ENCODE results near the gene FOXN1. TPM values are rescaled to one million over a fixed set of nuclear protein-coding genes. Genes with fewer than 3 reads are reported as not detected.

The FOXN1 gene
- total and polyA plus RNA-seq, 4 donors = not detected

GRCh38 chr17:28533091-28533807, 27.1 kb downstream of the FOXN1 start:
- Histone ChIP-seq H3K27me3 (ENCODE audit: control insufficient read depth in 4 of 4, insufficient read depth in 4 of 4, low read length in 3 of 4) (no peaks in the 10 kb centered on the region), H3K9ac (ENCODE audit: low read depth in 1 of 2, low read length in 2 of 2) (no peak overlapping the region), H3K4me1 (ENCODE audit: control insufficient read depth in 4 of 4, insufficient read depth in 4 of 4, low read length in 3 of 4) (no peaks in the 10 kb centered on the region), H3K4me3 (ENCODE audit: low read depth in 1 of 3, low read length in 3 of 3) (no peak overlapping the region), H3K27ac (ENCODE audit: low read depth in 1 of 2, low read length in 2 of 2) (no peak overlapping the region), H3K36me3 (ENCODE audit: control insufficient read depth in 4 of 4, insufficient read depth in 3 of 4, low read depth in 1 of 4, low read length in 3 of 4) (no peaks in the 10 kb centered on the region), H3K9me3 (ENCODE audit: control insufficient read depth in 4 of 4, low read length in 3 of 4) (no peaks in the 10 kb centered on the region)
- TF ChIP-seq HNF4G (IDR thresholded peaks at IDR 0.05) = no peak
- no peak for TF ChIP-seq REST (IDR thresholded peaks at IDR 0.05)
- TF ChIP-seq NR2F2 (IDR thresholded peaks at IDR 0.05) = no peak
- DNase-seq (ENCODE audit: low spot score) = no peak
- 87% methylated on average over 16 of the region's 16 CpGs for WGBS

- no peak for TF ChIP-seq EGR1 (IDR thresholded peaks at IDR 0.05; ENCODE audit: low read depth in 2 of 2)
- no peak for TF ChIP-seq MAX (IDR thresholded peaks at IDR 0.05)
- TF ChIP-seq CTCF (IDR thresholded peaks at IDR 0.05; ENCODE audit: low read depth, low read length, missing input control) = no peak
- TF ChIP-seq ZBTB33 (IDR thresholded peaks at IDR 0.05) = no peak
- no peak for TF ChIP-seq GABPA (IDR thresholded peaks at IDR 0.05 in 1 of 2, conservative IDR thresholded peaks at IDR 0.05 in 1 of 2)
- TF ChIP-seq RXRA (IDR thresholded peaks at IDR 0.05) = no peak
- TF ChIP-seq FOXA2 (IDR thresholded peaks at IDR 0.05) = no peak
- TF ChIP-seq JUND (IDR thresholded peaks at IDR 0.05) = no peak
- TF ChIP-seq TAF1 (conservative IDR thresholded peaks at IDR 0.05) = no peak
- no peak for TF ChIP-seq HNF4G (IDR thresholded peaks at IDR 0.05)
- TF ChIP-seq FOXA1 (IDR thresholded peaks at IDR 0.05) = no peak
- TF ChIP-seq YY1 (IDR thresholded peaks at IDR 0.05) = no peak
- no peak for TF ChIP-seq NR2F2 (IDR thresholded peaks at IDR 0.05)
- TF ChIP-seq ATF3 (IDR thresholded peaks at IDR 0.05) = no peak
- no peak for TF ChIP-seq SP1 (IDR thresholded peaks at IDR 0.05)
- TF ChIP-seq HNF4A (conservative IDR thresholded peaks at IDR 0.05) = no peak
- no peak for TF ChIP-seq REST (IDR thresholded peaks at IDR 0.05)
- no peak for TF ChIP-seq RAD21 (IDR thresholded peaks at IDR 0.05)
- no peak for DNase-seq (ENCODE audit: low spot score)
- Histone ChIP-seq H3K9me3 (ENCODE audit: control insufficient read depth in 4 of 4, low read length in 3 of 4) (no peaks in the 10 kb centered on the region), H3K4me3 (ENCODE audit: low read depth in 1 of 3, low read length in 3 of 3) (no peak overlapping the region), H3K36me3 (ENCODE audit: control insufficient read depth in 4 of 4, insufficient read depth in 3 of 4, low read depth in 1 of 4, low read length in 3 of 4) (no peaks in the 10 kb centered on the region), H3K27ac (ENCODE audit: low read depth in 1 of 2, low read length in 2 of 2) (no peak overlapping the region), H3K9ac (ENCODE audit: low read depth in 1 of 2, low read length in 2 of 2) (no peak overlapping the region), H3K4me1 (ENCODE audit: control insufficient read depth in 4 of 4, insufficient read depth in 4 of 4, low read length in 3 of 4) (no peaks in the 10 kb centered on the region), H3K27me3 (ENCODE audit: control insufficient read depth in 4 of 4, insufficient read depth in 4 of 4, low read length in 3 of 4) (no peaks in the 10 kb centered on the region)
- 93% methylated on average over 11 of the region's 11 CpGs for WGBS
Measured at GRCh38 chr17:28534740-28535375, 28.7 kb downstream of the FOXN1 start.
